Measurements from ENCODE around the gene ANKRD11.
"Not testable (repeated sequence)": the region's sequence is repeated elsewhere in the genome, so short reads cannot be mapped to it uniquely, and the experiment has no call there.

The ANKRD11 gene

GRCh38 chr16:89349947-89350633, 140.3 kb downstream of the ANKRD11 start:
- DNase-seq (ENCODE audit: low read depth in 2 of 2), result no peak

- no peak for DNase-seq (ENCODE audit: low read depth in 2 of 2)
These were observed 142.6 kb downstream of the ANKRD11 start for GRCh38 chr16:89347807-89348206.

GRCh38 chr16:89346869-89347268, 143.5 kb downstream of the ANKRD11 start:
- no peak for DNase-seq (ENCODE audit: low read depth in 2 of 2)

- DNase-seq (ENCODE audit: low read depth in 2 of 2), result no peak
These were observed 144.7 kb downstream of the ANKRD11 start for GRCh38 chr16:89345642-89346150.

GRCh38 chr16:89344846-89345611, 145.3 kb downstream of the ANKRD11 start:
- no peak for DNase-seq (ENCODE audit: low read depth in 2 of 2)

- DNase-seq (ENCODE audit: low read depth in 2 of 2), result no peak
These were observed 145.9 kb downstream of the ANKRD11 start for GRCh38 chr16:89344458-89344834.

GRCh38 chr16:89343501-89344457, 146.6 kb downstream of the ANKRD11 start:
- DNase-seq (ENCODE audit: low read depth in 2 of 2), result no peak

- no peak for DNase-seq (ENCODE audit: low read depth in 2 of 2)
These were observed 148.4 kb downstream of the ANKRD11 start for GRCh38 chr16:89341697-89342694.

GRCh38 chr16:89341279-89341678, 149.1 kb downstream of the ANKRD11 start:
- DNase-seq (ENCODE audit: low read depth in 2 of 2), result no peak

- no peak for DNase-seq (ENCODE audit: low read depth in 2 of 2)
These were observed 151.5 kb downstream of the ANKRD11 start for GRCh38 chr16:89338863-89339262.

- DNase-seq (ENCODE audit: low read depth in 2 of 2), result no peak
These were observed 152.4 kb downstream of the ANKRD11 start for GRCh38 chr16:89337965-89338364.

- DNase-seq (ENCODE audit: low read depth in 2 of 2), result no peak
These were observed 154.4 kb downstream of the ANKRD11 start for GRCh38 chr16:89335803-89336485.

GRCh38 chr16:89334988-89335802, 155.2 kb downstream of the ANKRD11 start:
- DNase-seq (ENCODE audit: low read depth in 2 of 2), result no peak

GRCh38 chr16:89334461-89334860, 155.9 kb downstream of the ANKRD11 start:
- no peak for DNase-seq (ENCODE audit: low read depth in 2 of 2)

- no peak for DNase-seq (ENCODE audit: low read depth in 2 of 2)
These were observed 156.3 kb downstream of the ANKRD11 start for GRCh38 chr16:89334050-89334449.

GRCh38 chr16:89333401-89334001, 156.9 kb downstream of the ANKRD11 start:
- DNase-seq (ENCODE audit: low read depth in 2 of 2), result not testable (repeated sequence)

- DNase-seq (ENCODE audit: low read depth in 2 of 2), result no peak
These were observed 157.5 kb downstream of the ANKRD11 start for GRCh38 chr16:89332902-89333245.

GRCh38 chr16:89332243-89332901, 158.0 kb downstream of the ANKRD11 start:
- no peak for DNase-seq (ENCODE audit: low read depth in 2 of 2)
